ENCODE measurements around the gene BTNL8.

Gene BTNL8, protein sequence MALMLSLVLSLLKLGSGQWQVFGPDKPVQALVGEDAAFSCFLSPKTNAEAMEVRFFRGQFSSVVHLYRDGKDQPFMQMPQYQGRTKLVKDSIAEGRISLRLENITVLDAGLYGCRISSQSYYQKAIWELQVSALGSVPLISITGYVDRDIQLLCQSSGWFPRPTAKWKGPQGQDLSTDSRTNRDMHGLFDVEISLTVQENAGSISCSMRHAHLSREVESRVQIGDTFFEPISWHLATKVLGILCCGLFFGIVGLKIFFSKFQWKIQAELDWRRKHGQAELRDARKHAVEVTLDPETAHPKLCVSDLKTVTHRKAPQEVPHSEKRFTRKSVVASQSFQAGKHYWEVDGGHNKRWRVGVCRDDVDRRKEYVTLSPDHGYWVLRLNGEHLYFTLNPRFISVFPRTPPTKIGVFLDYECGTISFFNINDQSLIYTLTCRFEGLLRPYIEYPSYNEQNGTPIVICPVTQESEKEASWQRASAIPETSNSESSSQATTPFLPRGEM

DNA sequence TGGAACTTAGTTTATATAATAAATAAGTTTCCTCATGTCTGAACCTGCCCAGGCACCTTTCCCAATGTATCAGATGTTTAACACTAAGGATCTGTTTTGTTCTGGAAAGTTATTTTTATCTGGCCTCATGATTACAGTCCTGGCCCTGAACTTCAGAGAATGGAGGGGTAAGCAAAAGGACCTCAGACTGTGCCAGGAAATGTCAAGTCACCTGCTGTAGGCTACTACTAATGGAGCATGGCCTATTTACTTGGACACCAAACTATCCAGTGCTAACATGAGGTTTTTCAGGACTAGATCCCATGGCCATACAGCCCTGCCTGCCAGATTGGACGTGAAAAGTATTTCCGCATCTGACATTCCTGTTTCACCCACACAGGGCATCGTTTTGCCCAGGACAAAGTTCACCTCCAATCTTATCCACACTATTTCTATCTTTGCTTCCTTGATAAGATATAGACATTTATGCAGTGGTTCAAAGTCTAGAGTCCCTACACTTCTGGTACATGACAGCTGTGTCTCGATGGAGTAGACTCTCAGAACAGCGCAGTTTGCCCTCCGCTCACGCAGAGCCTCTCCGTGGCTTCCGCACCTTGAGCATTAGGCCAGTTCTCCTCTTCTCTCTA, at the start of gene BTNL8:
Gene BTNL8 (plus strand): TSS at position 539 of the 626 bp plus-strand sequence. CDS start 152 bp downstream, outside the sequence.
- no peak for DNase-seq

DNA sequence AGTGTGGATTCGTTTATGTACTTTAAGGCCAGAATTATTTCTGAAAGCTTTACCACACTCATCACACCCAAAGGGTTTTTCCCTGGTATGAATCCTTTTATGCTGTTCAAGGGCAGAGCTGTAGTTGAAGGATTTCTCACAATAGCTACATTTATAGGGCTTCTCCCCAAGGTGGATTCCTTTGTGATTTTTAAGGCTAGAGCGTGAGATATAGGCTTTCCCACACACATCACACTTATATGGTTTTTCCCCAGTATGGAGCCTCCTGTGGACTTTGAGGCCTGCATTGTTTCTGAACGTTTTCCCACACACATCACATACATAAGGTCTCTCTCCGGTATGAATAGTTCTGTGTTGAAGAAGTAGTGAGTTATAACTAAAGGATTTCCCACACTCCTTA, 49.1 kb upstream of the BTNL8 start:
- no peak for DNase-seq

DNA sequence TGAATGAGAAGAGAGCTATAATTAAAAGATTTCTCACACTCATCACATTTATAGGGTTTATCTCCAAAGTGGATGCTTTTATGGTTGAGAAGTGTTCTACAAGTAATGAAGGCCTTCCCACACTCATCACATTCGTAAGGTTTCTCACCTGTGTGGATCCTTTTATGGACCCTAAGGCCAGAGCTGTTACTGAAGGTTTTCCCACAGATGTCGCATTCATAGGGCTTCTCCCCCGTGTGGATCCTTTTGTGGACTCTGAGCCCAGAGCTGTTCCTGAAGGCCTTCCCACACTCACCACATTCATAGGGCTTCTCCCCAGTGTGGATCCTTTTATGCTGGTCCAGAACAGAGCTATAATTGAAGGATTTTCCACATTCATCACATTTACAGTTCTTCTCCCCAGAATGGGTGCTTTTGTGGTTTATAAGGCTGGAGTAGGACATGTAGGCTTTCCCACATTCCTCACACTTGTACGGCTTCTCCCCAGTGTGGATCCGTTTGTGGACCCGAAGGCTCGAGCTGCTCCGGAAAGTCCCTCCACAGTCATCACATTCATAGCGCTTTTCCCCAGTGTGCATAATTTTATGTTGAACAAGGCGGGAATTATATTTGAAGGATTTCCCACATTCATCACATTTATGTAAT, 48.4 kb upstream of the BTNL8 start:
- no peak for DNase-seq

DNA sequence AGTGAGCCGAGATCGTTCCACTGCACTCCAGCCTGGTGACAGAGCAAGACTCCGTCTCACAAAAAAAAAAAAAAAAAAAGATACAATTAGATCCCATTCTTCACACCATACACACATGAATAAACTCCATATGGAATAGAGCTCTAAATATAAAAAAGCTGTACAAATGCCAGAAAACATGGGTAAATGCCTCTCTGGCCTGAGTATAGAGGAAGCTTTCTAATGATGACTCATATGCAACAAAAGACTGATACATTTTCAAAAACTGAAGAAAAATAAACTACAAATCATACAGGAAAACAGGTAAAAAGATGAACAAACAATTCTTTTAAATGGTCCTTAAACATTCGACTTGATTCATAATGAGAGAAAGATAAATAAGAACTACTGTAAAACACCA, 46.5 kb upstream of the BTNL8 start:
- DNase-seq, result no peak

DNA sequence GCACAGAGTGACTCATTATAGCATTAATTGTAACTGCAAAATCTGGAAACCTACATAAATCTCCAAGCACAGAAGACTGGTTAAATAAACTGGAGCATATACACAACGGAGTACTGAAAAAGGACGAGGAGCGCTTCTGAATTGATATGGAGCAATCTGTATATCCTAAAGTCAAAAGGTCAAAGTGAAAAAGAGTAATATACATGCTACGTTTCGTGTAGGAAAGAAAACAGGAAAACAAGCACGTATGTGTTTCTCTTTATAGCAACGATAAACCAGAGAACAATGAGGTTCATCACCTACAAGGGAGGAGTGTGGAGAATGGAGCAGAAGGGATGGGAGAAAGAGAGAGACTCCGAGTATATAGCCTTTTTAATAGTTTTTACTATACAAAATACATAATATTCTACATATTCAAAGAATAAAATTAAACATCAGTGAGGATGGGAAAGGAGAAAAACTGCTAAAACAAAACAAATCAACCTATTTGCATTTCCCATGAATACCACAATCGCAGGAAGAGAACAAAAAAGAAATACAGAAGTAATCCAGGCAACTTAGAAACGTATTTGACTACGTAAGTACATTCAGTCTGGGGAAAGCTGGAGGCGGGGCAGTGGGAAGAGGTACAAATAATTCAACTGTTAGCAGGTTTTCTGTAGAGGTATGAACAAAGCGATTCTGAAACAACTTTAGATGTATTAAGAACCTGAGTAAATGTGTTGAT, 45.7 kb upstream of the BTNL8 start:
- DNase-seq, result no peak

DNA sequence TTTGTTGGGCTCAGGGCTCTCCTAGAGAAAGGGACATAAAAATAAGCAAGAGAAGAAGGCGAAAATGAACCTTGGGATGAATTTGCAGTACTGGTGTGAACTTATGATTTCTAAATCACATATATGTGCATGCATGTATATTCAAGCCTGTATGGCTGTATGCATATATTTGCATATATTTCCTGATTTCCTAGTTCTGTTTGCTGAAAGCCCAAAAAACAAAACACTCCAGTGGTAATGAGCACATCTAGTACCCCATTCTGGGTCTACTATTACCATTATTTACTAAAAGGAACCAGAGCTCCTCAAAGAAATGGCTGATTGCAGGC, 45.1 kb upstream of the BTNL8 start:
- DNase-seq, result no peak

DNA sequence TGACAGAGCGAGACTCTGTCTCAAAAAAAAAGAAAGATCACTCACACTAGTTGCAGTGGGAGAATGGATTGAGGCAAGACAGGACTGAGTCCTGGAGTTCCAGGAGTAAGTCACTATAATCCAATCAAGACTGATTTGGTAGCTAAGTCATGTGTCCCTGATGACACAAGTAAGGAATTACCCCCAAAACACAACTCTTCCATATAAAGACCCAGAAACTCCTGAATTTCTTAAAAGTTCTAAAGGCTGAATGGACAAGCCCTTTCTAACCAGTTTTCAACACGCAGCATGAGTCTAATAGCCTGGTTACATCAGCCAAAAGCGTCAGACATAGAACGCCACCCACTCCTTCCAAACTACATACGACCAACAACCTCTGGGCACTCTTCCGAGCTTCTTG, 40.4 kb upstream of the BTNL8 start:
- no peak for DNase-seq

DNA sequence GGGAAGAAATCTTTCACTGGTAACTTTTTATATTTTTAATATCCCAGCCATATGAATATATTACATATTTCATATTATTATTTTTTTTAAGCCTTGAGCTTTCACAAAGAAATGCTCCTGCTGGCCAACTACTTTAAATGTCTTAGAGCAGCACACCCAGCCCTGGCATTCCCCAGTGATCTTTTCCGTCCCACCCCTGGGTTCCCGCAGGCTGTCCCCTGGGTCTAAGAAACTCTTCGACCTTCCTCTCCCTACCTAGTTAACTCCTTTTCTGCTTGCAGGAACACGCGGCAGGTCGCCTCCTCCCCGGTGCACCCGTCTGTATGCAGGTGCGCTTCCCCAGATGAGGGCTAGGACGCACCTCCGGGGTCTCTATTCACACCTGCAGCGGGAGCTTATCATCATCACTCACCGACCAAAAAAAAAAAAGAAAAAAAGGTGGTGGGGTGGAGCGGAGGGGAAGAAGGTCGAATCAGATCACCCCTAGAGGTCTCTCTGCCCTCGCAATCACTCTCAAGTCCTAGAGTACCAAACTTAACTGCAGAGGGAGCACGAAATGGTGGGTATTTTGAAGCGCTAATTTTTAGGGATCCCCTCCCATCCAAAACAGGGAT, 38.6 kb upstream of the BTNL8 start:
- DNase-seq, result peak; percentile 76

DNA sequence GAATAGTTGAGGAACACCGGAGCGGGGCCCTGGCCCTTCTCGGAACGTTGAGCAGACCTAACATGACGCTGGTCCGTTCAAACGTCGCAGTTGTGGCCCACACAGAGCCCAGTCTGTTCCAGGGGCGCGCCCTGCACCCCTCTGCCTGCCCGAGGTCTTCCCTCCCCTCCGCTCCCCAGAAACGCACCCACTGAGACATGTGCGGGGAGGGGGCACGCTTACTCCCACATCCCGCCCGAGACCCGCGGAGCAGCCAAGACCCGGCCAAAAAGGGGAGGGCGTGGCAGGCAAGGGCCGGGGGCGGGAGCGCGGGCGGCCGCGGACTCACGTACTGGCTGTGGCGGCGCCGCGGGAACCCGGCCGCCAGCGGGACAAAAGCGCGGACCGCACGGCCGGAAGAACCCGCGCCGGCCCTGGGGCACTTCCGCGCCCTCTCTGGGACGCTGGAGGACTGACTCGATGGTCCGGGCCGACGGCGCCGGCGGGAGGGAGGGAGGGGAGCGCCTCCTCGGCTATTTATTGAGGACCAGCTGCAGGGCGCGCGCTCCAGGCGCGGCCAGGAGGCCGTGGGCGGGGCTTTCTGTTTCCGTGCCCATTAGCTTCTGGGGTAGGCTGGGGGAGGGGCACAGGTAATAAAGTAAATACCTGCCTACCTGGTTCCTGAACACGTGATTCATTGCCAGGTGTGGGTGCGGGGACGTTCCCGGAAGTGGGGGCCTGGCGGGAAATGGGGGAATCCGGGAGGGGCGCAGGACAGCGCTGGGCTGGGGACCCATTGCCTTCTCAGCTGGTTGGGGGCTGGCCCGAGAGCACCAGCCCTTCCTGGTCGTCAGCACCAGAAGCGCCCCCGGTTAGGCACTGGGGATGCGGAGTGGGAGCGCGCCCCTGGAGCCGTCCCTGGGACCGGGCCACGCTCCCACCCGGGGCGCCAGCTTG, 37.8 kb upstream of the BTNL8 start, which contains the start of gene ZFP62:
Gene ZFP62 (minus strand): TSS at position 390 of the 936 bp plus-strand sequence. CDS start 57 bp downstream, at position 333.
- peak; percentile 85 for DNase-seq

DNA sequence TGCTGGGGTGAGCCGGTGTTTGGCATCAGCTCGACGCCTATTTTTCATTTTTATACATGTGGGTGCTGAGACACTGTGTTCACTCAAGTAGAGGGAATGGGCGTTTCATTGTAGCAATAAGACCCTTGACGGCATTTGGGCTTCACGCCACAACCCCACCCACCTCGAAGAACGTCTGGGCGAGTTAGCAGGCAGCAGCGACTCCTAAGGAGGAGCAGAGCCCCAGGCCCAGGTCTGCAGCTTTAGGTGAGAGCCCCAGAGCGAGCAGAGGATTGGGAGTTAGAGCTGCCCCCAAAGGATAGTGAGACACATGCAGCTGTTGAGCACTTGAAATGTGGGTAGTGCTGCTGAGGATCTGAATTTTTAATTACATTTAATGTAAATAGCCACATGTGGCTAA, 36.3 kb upstream of the BTNL8 start:
- DNase-seq, result no peak

DNA sequence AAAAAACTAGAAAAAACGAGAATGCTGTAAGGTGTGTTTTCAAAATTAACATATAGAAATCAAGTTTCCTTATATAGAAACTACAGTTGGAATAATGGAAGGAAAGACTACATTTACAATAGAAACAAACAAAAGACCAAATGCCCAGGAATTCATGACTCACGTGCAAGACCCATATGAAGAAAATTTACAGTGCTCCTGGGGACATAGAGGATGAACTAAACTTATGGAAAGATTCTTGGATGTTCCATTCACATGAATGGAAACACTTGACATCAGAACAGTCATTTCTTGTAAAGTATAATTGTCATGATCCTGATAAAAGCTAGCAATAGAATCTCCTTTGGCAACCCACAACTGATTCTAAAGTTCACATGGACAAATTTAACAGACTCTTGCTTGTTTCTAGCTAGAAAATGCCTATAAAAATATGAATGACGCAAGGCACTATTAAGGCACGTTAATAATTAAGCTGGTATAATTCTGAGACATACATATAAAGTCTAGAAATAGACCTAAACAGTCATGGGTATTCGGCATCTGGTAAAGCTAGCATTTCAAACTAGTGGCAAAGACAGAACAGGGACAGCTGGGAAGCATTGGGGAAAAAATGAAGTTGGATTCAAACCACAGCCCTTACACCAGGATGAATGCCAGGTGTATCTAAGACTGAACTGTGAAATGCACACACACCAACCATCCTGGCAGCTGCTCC, 32.8 kb upstream of the BTNL8 start:
- peak; percentile 51 for DNase-seq

DNA sequence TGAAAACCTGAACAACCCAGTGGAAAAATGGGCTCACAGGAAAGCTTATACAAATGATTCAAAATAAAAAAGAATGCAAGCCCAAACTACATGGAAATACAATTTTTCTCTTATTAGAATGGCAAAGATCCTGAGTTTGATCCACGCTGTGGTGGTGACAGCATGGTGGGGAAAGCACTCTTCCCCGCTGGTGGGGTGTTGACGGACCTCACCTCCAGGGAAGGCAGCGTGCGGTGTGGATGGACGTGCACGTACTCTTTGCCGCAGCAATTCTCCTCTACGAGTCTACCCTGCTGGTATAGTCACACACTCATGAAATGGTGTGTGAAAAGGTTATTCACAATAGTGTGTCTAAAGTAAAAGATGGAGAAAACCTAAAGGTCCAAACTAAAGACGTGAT, 32.0 kb upstream of the BTNL8 start:
- DNase-seq, result no peak

DNA sequence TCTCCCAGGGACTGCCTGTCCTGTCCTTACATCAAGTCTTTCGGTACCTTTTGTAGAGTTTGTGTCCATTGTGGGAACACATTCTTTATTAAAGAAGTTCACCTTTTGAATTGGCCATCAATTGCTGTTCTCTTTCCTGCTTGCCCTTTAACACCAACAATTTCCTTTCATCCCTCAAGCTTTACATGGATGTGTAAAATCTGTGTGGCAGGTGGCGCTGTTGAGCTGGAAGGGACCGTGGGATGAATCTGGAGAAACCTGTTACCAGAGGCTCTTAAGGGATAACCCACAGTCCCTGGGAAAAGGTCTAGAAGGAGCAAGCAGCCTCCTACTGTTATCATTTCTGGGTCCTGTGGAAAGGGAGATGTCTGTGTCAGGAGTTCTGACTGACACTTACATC, 30.0 kb upstream of the BTNL8 start:
- DNase-seq, result peak; percentile 12

DNA sequence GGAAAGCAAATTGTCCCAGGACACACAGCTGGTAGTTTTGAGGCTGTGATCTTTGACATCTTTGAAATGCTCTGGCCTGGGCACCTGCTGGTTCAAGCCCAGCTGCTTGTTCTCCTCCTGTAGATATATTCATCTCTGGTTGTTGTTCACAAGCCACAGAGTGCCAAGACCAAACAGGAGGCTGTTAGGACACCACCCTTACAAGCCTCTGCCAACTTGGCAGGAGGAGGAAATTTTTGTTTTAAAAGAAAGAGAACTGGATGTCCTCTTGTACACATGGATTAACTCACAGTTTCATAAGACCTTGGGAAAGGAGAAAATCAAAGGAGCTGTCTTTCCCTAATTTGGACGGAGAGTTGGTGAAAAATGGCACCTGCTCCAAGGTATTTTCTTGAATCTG, 29.4 kb upstream of the BTNL8 start:
- no peak for DNase-seq

DNA sequence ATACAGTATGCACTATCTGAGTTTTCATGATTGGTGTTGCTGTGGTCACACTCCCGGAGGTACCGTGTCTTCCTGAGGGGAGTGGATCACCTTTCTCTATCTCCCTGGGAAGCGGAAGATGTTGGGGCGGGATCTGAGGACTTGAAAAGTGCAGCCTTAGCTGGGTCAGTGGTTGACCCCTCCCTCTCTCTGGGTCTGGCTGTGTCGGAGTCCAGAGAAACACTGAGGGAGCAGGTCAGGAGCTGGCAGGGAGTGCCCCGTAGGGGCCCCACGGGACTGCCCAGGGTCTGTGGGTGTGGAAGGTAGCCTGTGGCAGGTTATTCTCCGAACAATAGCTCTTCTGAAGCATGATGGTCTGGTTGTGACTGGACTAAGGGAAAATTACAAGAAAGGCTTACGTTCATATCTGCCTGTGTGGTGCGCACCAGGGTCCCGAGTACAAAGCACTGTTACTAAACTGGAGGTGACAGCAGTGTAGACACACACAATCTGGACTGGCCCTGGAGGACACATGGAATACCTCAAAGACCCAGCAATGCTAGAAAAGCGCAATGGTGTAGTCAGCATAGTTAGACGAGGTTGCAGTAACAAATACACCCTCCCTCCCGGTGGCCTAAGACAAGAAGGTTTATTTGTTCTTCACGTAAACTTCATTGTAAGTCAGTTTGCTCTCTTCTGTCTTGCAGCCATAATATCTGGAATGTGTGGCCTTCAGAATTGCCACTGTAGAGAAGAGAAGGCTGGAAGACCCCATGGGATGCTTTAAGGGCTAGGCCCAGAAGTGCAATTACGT, 28.5 kb upstream of the BTNL8 start:
- no peak for DNase-seq

DNA sequence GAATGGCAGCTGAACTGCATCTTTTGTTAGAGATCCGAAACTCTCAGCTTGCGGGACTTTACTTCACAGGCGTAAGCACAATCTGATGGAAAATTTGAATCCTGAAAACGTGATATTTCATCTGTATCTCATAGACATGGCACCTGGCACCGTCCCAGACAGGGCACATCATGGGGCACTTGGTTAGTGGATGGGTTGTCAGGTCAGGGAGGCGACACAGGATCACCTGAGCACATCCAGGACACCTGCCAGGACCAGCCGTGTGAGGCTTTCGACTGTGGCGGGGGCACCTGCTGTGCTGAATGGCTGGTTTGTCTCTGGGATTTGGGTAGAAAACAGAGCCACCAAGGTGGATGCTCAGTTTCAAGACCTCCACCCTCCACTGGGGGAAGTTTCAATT, 26.5 kb upstream of the BTNL8 start:
- no peak for DNase-seq

DNA sequence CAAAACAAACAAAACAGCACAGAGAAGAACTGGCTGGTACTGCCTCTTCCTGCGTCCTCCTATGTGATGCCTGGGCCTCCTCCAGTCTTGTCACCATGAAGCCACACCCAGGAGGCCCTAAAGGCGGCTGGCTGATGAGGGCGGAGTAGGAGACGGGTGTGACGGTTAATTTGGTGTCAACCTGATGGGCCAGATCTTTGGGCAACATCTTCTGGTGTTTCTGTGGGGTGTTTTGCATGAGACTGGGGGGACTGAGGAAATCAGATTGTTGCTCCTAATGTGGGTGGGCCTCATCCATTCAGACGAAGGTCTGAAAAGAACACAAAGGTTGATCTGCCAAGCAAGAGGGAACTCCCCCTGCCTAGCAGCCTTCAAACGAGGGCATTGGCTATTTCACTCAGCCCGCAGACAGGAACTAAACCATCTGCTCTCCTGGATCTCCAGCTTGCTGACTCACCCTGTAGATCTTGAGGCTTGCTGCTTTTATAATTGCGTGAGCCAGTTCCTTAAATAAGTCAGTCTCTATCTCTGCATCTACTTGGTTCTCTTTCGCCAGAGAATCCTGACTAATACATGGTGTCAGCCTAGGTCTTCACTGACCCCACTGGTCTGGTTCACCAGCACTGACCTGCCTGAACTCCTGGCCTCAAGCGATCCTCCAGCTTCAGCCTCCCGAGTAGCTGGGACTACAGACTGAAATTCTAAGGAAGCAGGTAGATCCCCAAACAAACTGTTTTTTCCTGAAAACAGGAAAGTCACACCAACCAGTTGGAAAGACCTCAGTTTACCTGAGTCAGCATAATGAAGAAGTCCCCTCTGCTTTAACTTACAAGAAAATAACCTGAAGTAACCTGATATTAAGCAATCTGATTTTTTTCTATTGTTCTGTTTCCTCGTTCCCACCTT, 25.1 kb upstream of the BTNL8 start:
- DNase-seq, result no peak

DNA sequence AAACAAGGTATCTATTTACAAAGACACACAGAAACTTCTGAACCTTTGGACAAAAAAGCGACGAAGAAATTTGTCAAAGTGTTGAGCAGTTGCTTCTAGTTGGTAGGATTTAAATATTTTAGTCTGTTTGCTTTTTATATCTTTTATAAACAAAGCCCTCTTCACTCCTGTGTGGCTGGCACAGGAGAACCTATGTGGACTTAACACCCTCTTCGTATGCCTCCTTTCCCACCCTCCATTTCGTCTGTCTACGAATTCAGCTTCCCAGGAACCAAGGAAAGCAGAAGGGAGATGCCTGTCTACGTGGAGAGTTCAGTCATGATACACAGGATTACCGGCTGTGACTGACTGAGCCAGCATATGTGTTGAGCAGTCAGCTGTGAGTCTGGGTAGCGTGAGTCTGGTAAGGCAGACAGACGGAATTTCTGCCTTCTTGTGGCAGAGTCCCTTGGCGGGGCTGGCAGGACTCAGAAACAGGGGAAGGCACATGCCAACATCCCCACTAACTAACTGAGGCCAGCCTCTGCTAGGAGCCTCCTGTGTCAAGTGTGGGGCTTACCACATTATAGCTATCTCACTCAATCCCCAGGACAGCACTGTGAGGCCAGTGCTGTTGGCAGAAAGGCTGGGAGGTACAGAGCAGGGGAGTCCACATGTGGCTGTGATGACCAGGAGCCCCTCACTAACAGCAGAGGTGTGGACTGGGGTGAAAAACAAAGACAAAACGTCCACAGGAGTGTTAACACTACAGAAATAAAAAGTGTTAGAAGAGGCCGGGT, 24.0 kb upstream of the BTNL8 start:
- DNase-seq, result no peak
